ENCODE measurements around the gene PCLO.

DNA sequence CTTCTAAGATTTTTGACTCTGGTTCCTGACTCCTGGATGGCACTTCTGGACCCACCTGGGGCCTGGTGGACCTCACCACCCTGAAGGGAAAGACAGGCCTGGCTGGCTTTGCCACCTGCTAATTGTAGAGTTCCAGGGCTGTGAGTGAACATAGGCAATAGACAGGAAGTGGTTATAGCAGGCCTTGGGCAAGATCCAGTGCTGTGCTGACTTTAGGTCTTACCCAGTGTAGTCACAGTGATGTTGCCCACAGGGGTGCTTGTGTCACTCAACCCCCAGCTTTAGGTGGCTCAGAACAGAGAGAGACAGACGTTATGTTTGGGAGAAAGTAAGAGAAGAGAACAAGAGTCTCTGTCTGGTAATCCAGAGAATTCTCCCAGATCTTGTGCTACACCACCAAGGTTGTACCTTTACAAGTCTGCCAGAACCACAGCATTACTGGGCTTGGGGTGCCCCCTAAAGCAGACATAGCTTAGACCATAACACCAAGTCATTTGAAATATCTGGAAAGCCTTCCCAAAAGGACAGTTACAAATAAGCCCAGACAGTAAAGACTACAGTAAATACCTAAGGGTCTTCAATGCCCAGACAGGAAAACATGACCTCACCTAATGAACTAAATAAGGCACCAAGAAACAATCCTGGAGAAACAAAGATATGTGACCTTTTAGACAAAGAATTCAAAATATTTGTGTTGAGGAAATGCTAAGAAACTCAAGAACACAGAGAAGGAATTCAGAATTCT lies 303.4 kb downstream of the PCLO start:
- TF ChIP-seq, protein P1, sequence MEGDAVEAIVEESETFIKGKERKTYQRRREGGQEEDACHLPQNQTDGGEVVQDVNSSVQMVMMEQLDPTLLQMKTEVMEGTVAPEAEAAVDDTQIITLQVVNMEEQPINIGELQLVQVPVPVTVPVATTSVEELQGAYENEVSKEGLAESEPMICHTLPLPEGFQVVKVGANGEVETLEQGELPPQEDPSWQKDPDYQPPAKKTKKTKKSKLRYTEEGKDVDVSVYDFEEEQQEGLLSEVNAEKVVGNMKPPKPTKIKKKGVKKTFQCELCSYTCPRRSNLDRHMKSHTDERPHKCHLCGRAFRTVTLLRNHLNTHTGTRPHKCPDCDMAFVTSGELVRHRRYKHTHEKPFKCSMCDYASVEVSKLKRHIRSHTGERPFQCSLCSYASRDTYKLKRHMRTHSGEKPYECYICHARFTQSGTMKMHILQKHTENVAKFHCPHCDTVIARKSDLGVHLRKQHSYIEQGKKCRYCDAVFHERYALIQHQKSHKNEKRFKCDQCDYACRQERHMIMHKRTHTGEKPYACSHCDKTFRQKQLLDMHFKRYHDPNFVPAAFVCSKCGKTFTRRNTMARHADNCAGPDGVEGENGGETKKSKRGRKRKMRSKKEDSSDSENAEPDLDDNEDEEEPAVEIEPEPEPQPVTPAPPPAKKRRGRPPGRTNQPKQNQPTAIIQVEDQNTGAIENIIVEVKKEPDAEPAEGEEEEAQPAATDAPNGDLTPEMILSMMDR (IDR thresholded peaks at IDR 0.05): no peak
- TF ChIP-seq POLR2A (IDR thresholded peaks at IDR 0.05): no peak
